ENCODE results near the gene GSC.

GSC gene

DNA sequence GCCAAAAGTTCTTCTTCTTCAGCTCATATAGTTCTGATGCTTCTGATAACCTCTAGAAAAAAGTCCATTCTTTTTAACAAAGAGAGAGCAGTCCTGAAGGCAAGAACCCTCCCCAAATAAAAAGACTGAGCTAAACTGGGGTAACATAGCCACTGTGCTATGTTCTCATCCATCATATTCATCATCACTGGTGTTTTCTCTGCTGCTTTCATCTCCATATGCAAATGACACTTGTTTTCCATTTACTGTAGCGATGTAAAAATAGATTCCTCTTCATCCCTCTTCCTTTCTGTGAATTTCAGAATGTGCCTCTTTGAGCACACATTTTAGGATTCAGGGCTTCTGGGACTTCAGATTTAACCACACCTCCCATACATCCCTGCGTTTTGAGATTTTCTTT lies 44.9 kb downstream of the GSC start:
- H3K4me1 ChIP-seq (ENCODE audit: low read length): no peaks in the 10 kb centered on the region
- no peak overlapping the region for H2AFZ ChIP-seq (ENCODE audit: low read depth, low read length)
- no peak overlapping the region for H3K4me3 ChIP-seq (ENCODE audit: low read length)
- H3K27ac ChIP-seq (ENCODE audit: low read length): no peak overlapping the region
- H3K27me3 ChIP-seq (ENCODE audit: low read depth, low read length): peaks cover 5% of the 10 kb centered on the region
- H3K36me3 ChIP-seq (replicated peaks; ENCODE audit: low read depth, low read length): no peaks in the 10 kb centered on the region
- H3K9ac ChIP-seq (ENCODE audit: low read length): no peak overlapping the region
- no peaks in the 10 kb centered on the region for H3K79me2 ChIP-seq (ENCODE audit: low read length)
- H4K20me1 ChIP-seq (ENCODE audit: insufficient read depth, low read length): no peaks in the 10 kb centered on the region
- H3K9me3 ChIP-seq (ENCODE audit: insufficient read depth, low read length): no peaks in the 10 kb centered on the region
- TF ChIP-seq, protein P1, sequence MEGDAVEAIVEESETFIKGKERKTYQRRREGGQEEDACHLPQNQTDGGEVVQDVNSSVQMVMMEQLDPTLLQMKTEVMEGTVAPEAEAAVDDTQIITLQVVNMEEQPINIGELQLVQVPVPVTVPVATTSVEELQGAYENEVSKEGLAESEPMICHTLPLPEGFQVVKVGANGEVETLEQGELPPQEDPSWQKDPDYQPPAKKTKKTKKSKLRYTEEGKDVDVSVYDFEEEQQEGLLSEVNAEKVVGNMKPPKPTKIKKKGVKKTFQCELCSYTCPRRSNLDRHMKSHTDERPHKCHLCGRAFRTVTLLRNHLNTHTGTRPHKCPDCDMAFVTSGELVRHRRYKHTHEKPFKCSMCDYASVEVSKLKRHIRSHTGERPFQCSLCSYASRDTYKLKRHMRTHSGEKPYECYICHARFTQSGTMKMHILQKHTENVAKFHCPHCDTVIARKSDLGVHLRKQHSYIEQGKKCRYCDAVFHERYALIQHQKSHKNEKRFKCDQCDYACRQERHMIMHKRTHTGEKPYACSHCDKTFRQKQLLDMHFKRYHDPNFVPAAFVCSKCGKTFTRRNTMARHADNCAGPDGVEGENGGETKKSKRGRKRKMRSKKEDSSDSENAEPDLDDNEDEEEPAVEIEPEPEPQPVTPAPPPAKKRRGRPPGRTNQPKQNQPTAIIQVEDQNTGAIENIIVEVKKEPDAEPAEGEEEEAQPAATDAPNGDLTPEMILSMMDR (IDR thresholded peaks at IDR 0.05; ENCODE audit: low read depth, low read length): no peak
- TF ChIP-seq EZH2phosphoT487 (IDR thresholded peaks at IDR 0.05; ENCODE audit: low read depth): no peak
- no peak overlapping the region for H3K4me2 ChIP-seq (ENCODE audit: low read length)

- Histone ChIP-seq H3K9ac (ENCODE audit: low read length) (no peak overlapping the region), H3K4me3 (ENCODE audit: low read length) (no peak overlapping the region), H3K27ac (ENCODE audit: low read length) (no peak overlapping the region), H3K4me2 (ENCODE audit: low read length) (no peak overlapping the region), H4K20me1 (ENCODE audit: insufficient read depth, low read length) (no peaks in the 10 kb centered on the region), H3K36me3 (replicated peaks; ENCODE audit: low read depth, low read length) (no peaks in the 10 kb centered on the region), H2AFZ (ENCODE audit: low read depth, low read length) (no peak overlapping the region), H3K27me3 (ENCODE audit: low read depth, low read length) (peaks cover 5% of the 10 kb centered on the region), H3K79me2 (ENCODE audit: low read length) (no peaks in the 10 kb centered on the region), H3K9me3 (ENCODE audit: insufficient read depth, low read length) (no peaks in the 10 kb centered on the region), H3K4me1 (ENCODE audit: low read length) (no peaks in the 10 kb centered on the region)
- TF ChIP-seq EZH2phosphoT487 (IDR thresholded peaks at IDR 0.05; ENCODE audit: low read depth): no peak
- TF ChIP-seq, protein P1 (IDR thresholded peaks at IDR 0.05; ENCODE audit: low read depth, low read length): no peak
Observed at GRCh38 chr14:94722397-94722796, 47.5 kb downstream of the GSC start.
